Cardiac muscle cell (in vitro differentiated cells and primary cell): ENCODE measurements around the gene MYADML2. TPM values are rescaled to one million over a fixed set of nuclear protein-coding genes. Genes with fewer than 3 reads are reported as not detected.

Experiments
- DNase-seq, 2 donors: peaks; one replicate each; pipeline versions ENCODE4 v3.0.0 to v3.0.0-alpha.2; 2010 to 2017; ENCODE audit warnings: low read depth in 1 of 2, low spot score in 1 of 2
- H3K27ac ChIP-seq: fragments of 200-600 bp; sonication (generic); 2 replicates; pipeline ENCODE4 v1.5.1; 2016
- H3K27me3 ChIP-seq: fragments of 200-600 bp; sonication (generic); 2 replicates; pipeline ENCODE4 v1.6.0; 2016; ENCODE audit warnings: control low read depth
- H3K36me3 ChIP-seq: fragments of 200-600 bp; sonication (generic); 2 replicates; pipeline ENCODE4 v1.5.1; 2016; ENCODE audit warnings: control low read depth
- H3K4me1 ChIP-seq: fragments of 200-600 bp; sonication (generic); 2 replicates; pipeline ENCODE4 v1.8.1; 2017; ENCODE audit warnings: low read depth, mild to moderate bottlenecking, mixed run types
- H3K4me3 ChIP-seq: fragments of 200-600 bp; sonication (generic); 2 replicates; pipeline ENCODE4 v1.5.1; 2016; ENCODE audit warnings: mild to moderate bottlenecking
- H3K9me3 ChIP-seq: fragments of 200-600 bp; sonication (generic); 2 replicates; pipeline ENCODE4 v1.5.1; 2017; ENCODE audit warnings: low read depth, mild to moderate bottlenecking, control low read depth
- CTCF ChIP-seq: IDR thresholded peaks from 2 replicates; pipeline ENCODE4 v1.5.1; 2012; ENCODE audit warnings: low read depth, mild to moderate bottlenecking, low read length
- polyA plus RNA-seq: library from polyadenylated mRNA; unstranded; fragments of >200 nt; fragmentation: Nextera tagmentation; extraction: Ambion mirVana; gene quantifications from 2 replicates; pipeline ENCODE4 v1.2.1, GENCODE V29; 2016
- total RNA-seq: library from RNA; depleted of rRNA; stranded (reverse); fragments of >200 nt; gene quantifications from 2 replicates; pipeline ENCODE4 v1.2.3, GENCODE V29; 2016

MYADML2 gene
- total and polyA plus RNA-seq, 2 experiments from 2014 or later = 17.1 to 22.8 TPM

DNA sequence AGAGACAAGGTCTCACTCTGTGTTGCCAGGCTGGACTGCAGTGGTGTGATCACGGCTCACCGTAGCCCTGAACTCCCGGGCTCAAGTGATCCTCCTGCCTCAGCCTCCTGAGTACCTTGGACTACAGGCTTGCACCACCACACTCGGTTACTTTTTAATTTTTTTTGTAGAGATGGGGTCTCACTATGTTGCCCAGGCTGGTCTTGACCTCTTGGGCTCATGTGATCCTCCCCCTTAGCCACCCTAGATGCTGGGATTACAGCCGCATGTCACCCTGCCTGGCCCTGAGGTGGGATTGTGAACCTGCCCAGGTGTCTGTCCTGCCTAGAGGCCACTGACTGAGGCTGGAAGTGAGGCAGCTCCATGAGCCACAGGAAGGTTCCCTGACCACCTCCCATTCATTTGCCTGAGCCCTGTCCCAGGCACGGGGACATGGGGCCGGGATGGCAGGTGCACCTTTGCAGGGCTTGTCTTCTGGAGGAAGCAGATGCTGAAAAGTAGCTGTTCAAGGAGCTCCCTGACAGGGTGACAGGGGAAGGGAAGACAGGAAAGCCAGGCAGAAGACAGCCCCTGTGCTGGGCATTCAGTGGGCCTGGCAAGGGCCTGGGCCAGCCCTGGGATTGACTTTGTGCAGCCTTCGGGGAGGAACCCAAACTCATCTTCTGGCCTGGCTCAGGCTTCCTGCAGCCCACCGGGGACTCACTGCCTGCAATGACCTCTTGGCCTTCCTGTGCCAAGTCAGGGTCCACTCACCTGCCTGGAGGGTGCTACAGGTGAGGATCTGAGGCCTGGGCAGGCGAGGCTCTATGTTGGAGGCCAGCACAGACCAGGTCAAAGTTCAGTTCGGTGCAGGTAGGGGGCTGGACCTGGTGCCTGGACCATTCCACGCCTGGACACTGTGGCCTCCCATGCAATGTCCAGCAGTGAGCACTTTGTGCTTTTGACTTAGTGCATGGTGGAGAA, 22.1 kb upstream of the MYADML2 start:
- H3K4me1 ChIP-seq = peaks cover 17% of the 10 kb centered on the region
- no peaks in the 10 kb centered on the region for H3K9me3 ChIP-seq
- no peak overlapping the region for H3K4me3 ChIP-seq
- no peaks in the 10 kb centered on the region for H3K36me3 ChIP-seq
- no peak for TF ChIP-seq CTCF
- no peak for DNase-seq
- peaks cover 2% of the 10 kb centered on the region for H3K27me3 ChIP-seq
- no peak overlapping the region for H3K27ac ChIP-seq

GRCh38 chr17:81968396-81968745, 21.3 kb upstream of the MYADML2 start:
- Histone ChIP-seq H3K9me3 (no peaks in the 10 kb centered on the region), H3K27me3 (peaks cover 9% of the 10 kb centered on the region), H3K4me3 (no peak overlapping the region), H3K27ac (no peak overlapping the region), H3K4me1 (peaks cover 17% of the 10 kb centered on the region), H3K36me3 (no peaks in the 10 kb centered on the region)
- DNase-seq = no peak
- no peak for TF ChIP-seq CTCF

DNA sequence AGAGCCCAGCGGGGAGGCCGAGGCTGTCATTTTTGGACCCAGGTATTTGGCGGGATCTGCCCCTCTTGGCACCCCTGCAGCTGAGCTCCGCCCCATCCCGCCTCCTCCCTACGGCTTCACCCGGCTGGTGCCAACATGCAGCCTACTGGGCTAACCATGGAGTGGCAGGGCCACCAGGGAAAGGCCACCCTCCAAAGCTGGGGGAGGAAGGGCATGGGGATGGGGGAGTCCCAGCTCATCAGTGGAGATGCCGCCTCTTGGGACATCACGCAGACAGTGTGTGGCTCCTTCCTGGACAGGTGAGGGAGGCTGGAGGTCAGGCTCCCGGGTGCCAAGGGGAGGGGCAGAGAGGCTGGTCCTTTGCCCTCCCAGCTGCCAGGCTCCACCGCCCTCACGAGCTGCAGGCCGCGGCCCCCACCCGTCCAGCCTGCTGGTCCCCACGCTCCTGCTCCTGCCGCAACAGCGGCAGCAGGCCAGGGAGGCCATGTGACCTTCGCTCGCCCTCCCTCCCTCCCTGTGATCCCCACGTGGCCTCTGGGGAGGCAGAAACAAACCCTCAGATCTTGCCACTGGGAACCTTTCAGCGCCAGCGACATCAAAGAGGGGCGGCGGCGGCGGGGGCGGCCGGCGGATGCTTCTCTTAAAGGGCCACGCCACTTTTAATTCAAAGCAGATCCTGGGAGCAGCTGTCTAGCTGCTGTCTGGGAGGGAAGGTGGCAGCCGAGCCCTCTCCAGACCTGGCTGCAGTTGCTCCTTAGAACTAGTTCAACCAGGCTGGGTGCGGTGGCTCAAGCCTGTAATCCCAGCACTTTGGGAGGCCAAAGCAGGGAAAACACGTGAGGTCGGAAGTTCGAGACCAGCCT, 20.7 kb upstream of the MYADML2 start:
- no peak overlapping the region for H3K4me3 ChIP-seq
- no peak overlapping the region for H3K27ac ChIP-seq
- H3K36me3 ChIP-seq = no peaks in the 10 kb centered on the region
- DNase-seq = peak; percentile 89 to 95
- no peaks in the 10 kb centered on the region for H3K9me3 ChIP-seq
- H3K4me1 ChIP-seq = peaks cover 17% of the 10 kb centered on the region
- H3K27me3 ChIP-seq = peaks cover 16% of the 10 kb centered on the region
- no peak for TF ChIP-seq CTCF

DNA sequence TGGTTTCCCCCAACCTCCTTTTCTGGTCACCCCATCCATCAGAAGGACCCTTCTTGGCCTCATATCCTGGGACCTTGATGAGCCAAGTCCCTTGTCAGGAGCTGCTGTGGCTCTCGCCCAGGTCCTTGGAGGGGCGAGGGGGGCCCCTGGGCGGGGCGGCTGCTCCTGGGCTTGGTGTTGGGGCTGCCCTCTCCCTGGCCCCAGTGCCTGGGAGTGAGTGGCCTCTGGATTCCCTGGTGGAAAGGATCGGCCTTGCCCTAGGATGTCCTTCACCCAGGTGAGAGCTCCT, 20.2 kb upstream of the MYADML2 start:
- DNase-seq = no peak
- Histone ChIP-seq H3K36me3 (no peaks in the 10 kb centered on the region), H3K27me3 (peaks cover 21% of the 10 kb centered on the region), H3K4me1 (peaks cover 17% of the 10 kb centered on the region), H3K4me3 (no peak overlapping the region), H3K27ac (no peak overlapping the region), H3K9me3 (no peaks in the 10 kb centered on the region)
- no peak for TF ChIP-seq CTCF

- H3K9me3 ChIP-seq = no peaks in the 10 kb centered on the region
- H3K4me3 ChIP-seq = no peak overlapping the region
- H3K27me3 ChIP-seq = peaks cover 27% of the 10 kb centered on the region
- DNase-seq = peak; percentile 41 to 79
- no peak for TF ChIP-seq CTCF
- H3K36me3 ChIP-seq = no peaks in the 10 kb centered on the region
- H3K4me1 ChIP-seq = peaks cover 17% of the 10 kb centered on the region
- H3K27ac ChIP-seq = no peak overlapping the region
Measured at GRCh38 chr17:81966343-81967243, 19.6 kb upstream of the MYADML2 start.
